Left lobe of liver (tissue), 1 donor: ENCODE measurements around the gene DIO1. TPM values are rescaled to one million over a fixed set of nuclear protein-coding genes. Genes with fewer than 3 reads are reported as not detected.

ENCODE experiments used
- total RNA-seq: library from RNA; stranded (reverse); gene quantifications from one replicate; pipeline ENCODE4 v1.2.1, GENCODE V29; 2021
- donor health status: DM: no; HTN: yes; CAD: no.

The DIO1 gene
- total RNA-seq, 1 donor from 2014 or later = 39.4 TPM

Other genes with a start within 250 kb of the DIO1 start
- not detected for gene GLIS1, start 155.0 kb upstream of the DIO1 start, total RNA-seq
- gene NDC1, start 55.9 kb upstream of the DIO1 start, total RNA-seq = 5.8 TPM
- 18.3 TPM for gene YIPF1, start 4.4 kb upstream of the DIO1 start, total RNA-seq
- gene IFT25, start 51.5 kb downstream of the DIO1 start, total RNA-seq = 14.4 TPM
- gene LRRC42, start 52.2 kb downstream of the DIO1 start, total RNA-seq = 10.5 TPM
- gene LDLRAD1, start 124.0 kb downstream of the DIO1 start, total RNA-seq = 0.63 TPM
- 275 TPM for gene TMEM59, start 159.0 kb downstream of the DIO1 start, total RNA-seq
- gene TCEANC2, start 159.4 kb downstream of the DIO1 start, total RNA-seq = 2.9 TPM